GM12872 (cell line): Measurements from ENCODE around the gene KCNQ4.

Experiments
- CTCF ChIP-seq: IDR thresholded peaks from 3 replicates; pipeline ENCODE4 v1.5.1; 2011; ENCODE audit warnings: low read depth, mild to moderate bottlenecking, low read length, moderate library complexity; ENCODE audit not compliant: insufficient read depth

Gene KCNQ4

GRCh38 chr1:40878906-40879305, 95.3 kb downstream of the KCNQ4 start:
- TF ChIP-seq CTCF, result no peak

- no peak for TF ChIP-seq CTCF
Measured at GRCh38 chr1:40879482-40880175, 96.0 kb downstream of the KCNQ4 start.

- no peak for TF ChIP-seq CTCF
Measured at GRCh38 chr1:40880813-40881549, 97.4 kb downstream of the KCNQ4 start.

GRCh38 chr1:40884055-40884795, 100.6 kb downstream of the KCNQ4 start:
- no peak for TF ChIP-seq CTCF

- no peak for TF ChIP-seq CTCF
Measured at GRCh38 chr1:40886318-40887011, 102.9 kb downstream of the KCNQ4 start.

- TF ChIP-seq CTCF, result no peak
Measured at GRCh38 chr1:40887012-40887378, 103.4 kb downstream of the KCNQ4 start.

GRCh38 chr1:40887652-40888051, 104.1 kb downstream of the KCNQ4 start:
- TF ChIP-seq CTCF, result no peak
